Left colon (tissue), 2 donors: ENCODE data around the gene CRY2. TPM values are rescaled to one million over a fixed set of nuclear protein-coding genes. Genes with fewer than 3 reads are reported as not detected.

ENCODE experiments used
- ATAC-seq: fragments of 200-7000 bp; cut with Tn5 transposase; one replicate; pipeline ENCODE4 v1.9.1; 2020; ENCODE audit warnings: mild to moderate bottlenecking, moderate library complexity
- DNase-seq, 2 donors: peaks; one replicate each; pipeline ENCODE4 v3.0.0-alpha.2; 2020
- intact Hi-C, 2 donors: fragments of 100-400 bp; cut with DNase I in 1 of 2; cut with micrococcal nuclease in 1 of 2; formaldehyde crosslinking; loops; one replicate each; pipeline versions ENCODE4 v1.11.2 to v1.14.0; 2022; cut with DNase I, micrococcal nuclease
- total RNA-seq, 2 donors: library from RNA; stranded (reverse); fragmentation: NEBNext Ultra II Directional; extraction: Animal tissue kit (Norgen Biotek cat#: 25700); gene quantifications; one replicate each; pipeline ENCODE4 v1.2.1, GENCODE V29; 2021
- donor health status: DM: no; HTN: no; CAD: no.
- donor health status: DM: yes; HTN: yes; CAD: no.

The CRY2 gene
- total RNA-seq, 2 donors from 2014 or later = 25.6 to 31.3 TPM

GRCh38 chr11:45922425-45923082 is 75.3 kb downstream of the CRY2 start, which contains the start of gene LARGE2:
LARGE2 (plus strand) TSS chr11:45922656; CDS start chr11:45922883, 227 bp downstream.
- intact Hi-C loops = no loop called here
- peak; percentile 48 to 61 for DNase-seq
- ATAC-seq = peak; percentile 27

GRCh38 chr11:45924036-45924915 is 77.0 kb downstream of the CRY2 start:
- ATAC-seq (no peak), DNase-seq (peak; percentile 13 to 19)
- intact Hi-C loops = no loop called here

DNA sequence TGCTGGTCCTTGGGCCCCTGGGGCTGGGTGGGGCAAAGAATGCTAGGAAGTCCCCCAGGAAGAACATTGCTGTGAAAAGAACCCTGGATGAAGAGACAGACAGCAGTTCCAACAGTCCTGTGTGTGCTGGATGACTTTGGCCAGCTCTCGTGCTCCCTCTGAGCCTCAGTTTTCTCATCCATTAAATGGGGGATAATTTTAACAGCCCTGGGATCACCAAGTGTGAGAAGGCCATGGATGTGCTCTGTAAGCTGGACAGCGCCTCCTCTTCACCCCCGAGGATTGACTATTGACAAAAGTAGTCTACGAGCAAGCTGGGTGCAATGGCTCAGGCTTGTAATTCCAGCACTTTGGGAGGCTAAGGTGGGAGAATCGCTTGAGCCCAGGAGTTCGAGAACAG is 77.7 kb downstream of the CRY2 start:
- ATAC-seq (no peak), DNase-seq (no peak)
- intact Hi-C loops = no loop called here

DNA sequence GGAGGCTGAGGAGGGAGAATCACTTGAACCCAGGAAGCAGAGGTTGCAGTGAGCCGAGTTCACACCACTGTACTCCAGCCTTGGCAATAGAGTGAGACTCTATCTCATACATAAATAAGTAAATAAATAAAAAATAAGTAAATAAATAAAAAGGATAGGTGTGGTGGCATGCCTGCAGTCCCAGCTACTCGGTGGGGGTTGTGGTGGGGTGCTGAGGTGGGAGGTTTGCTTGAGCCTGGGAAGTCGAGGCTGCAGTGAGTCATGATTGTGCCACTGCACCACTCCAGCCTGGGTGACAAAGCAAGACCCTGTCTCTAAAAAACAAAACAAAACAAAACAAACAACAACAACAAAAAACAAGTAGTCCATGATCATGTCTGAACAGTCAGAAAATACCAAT is 78.3 kb downstream of the CRY2 start:
- intact Hi-C loops = no loop called here
- DNase-seq (no peak), ATAC-seq (no peak)

GRCh38 chr11:45926001-45926401 is 78.7 kb downstream of the CRY2 start:
- intact Hi-C loops = no loop called here
- no peak for ATAC-seq
- peak in 1 of 2 donors; percentile 3 for DNase-seq

DNA sequence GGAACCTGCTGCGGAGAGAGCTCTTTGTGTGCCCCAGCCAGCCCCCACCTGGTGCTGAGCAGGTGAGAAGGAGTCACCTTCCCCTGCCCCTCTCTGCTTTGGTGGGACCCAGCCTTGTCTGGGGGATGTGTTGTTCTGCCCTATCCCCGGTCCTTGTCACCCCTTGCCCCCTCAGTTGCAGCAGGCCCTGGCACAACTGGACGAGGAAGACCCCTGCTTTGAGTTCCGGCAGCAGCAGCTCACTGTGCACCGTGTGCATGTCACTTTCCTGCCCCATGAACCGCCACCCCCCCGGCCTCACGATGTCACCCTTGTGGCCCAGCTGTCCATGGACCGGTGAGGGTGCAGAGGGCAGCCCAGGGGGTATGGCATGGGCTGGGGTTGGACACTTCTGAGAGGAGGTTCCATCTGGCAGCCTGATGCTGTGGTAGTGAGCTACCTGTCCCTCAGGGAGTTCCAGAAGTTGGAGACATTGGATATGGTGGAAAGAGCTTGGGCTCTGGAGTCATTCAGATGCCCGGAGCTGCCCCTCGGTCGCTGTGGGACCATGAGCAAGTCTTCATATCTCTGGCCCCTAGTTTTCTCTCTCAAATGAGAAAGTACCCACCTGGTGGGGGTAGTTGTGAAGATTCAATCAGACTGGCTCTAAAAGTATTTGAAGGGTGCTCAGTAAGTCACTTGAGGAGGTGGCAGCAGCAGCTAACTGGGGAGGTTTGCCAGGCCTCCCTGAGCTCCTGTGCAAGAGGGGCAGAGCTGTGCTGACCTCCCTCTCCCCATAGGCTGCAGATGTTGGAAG is 79.5 kb downstream of the CRY2 start:
- intact Hi-C loops = no loop called here
- DNase-seq (peak in 1 of 2 donors; percentile 3), ATAC-seq (no peak)

- DNase-seq = no peak
- intact Hi-C loops = no loop called here
- no peak for ATAC-seq
Observed at GRCh38 chr11:45927332-45927683, 80.0 kb downstream of the CRY2 start.

- no peak for DNase-seq
- ATAC-seq = no peak
- intact Hi-C loops = no loop called here
Observed at GRCh38 chr11:45927684-45928413, 80.6 kb downstream of the CRY2 start.

- DNase-seq = no peak
- no peak for ATAC-seq
- intact Hi-C loops = no loop called here
Observed at GRCh38 chr11:45928535-45929215, 81.4 kb downstream of the CRY2 start.

GRCh38 chr11:45929486-45930030 is 82.3 kb downstream of the CRY2 start:
- ATAC-seq = peak; percentile 46
- intact Hi-C loops = no loop called here
- no peak for DNase-seq

DNA sequence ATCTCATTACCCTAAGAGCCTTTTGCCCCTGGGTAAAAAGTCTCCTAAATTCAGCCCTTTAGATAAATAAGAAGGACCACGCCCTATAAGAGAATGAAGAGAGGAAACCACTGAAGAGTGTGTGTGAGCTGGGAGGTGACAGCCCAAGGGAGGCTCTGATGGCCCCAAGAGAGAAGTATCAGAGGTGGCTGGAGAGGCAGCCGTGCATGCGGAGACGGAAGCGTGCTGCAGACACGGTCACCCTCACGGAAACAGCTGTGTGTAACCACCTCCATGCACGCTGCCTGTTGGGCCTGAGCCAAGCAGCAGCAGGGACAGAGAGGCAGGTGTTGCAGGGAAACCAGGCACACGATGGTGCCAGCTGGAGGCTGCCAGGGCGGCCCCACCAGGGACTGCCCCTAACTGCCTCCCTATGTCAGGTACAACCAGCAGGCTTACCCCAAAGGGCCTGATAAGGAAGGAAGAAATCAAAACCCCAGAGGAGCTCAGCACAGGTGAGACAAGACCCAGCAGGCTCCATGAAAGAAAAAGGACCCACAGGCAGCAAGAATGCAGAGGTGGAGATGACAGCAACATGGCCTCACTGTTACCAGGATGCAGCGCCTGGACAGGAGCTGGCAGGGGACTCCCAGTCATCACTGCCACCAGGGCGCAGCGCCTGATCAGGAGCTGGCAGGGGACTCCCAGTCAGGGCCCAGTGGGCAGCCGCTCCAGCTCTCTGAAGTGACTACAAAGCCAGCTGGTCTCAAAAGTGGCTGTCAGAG is 82.9 kb downstream of the CRY2 start:
- intact Hi-C loops = no loop called here
- DNase-seq (peak; percentile 77 to 80), ATAC-seq (peak; percentile 89)

GRCh38 chr11:45930951-45931570 is 83.8 kb downstream of the CRY2 start:
- ATAC-seq (no peak), DNase-seq (no peak)
- intact Hi-C loops = no loop called here

GRCh38 chr11:45931739-45932138 is 84.5 kb downstream of the CRY2 start:
- intact Hi-C loops = no loop called here
- ATAC-seq (no peak), DNase-seq (no peak)

- ATAC-seq = no peak
- DNase-seq = no peak
- intact Hi-C loops = no loop called here
Observed at GRCh38 chr11:45932217-45932616, 84.9 kb downstream of the CRY2 start.
